Small intestine (tissue), 7 donors: ENCODE results near the gene MKI67. TPM values are rescaled to one million over a fixed set of nuclear protein-coding genes. Genes with fewer than 3 reads are reported as not detected.

Experiments used
- DNase-seq, 2 donors: peaks; one replicate each; pipeline versions ENCODE4 v3.0.0 to v3.0.0-alpha.2; 2013
- FAIRE-seq: peaks from 2 replicates; lab custom pipeline; 2012; peaks lifted over from hg19 to GRCh38; lab: Jason Lieb, UNC
- H3K27ac ChIP-seq, 3 donors: one replicate each; pipeline ENCODE4 v1.5.1; 2013; ENCODE audit warnings: low read length in 2 of 3, mild to moderate bottlenecking in 2 of 3, control low read depth in 1 of 3, inconsistent platforms in 1 of 3, low read depth in 1 of 3, moderate library complexity in 1 of 3
- H3K27me3 ChIP-seq, 3 donors: one replicate each; pipeline ENCODE4 v1.6.1; 2013; ENCODE audit warnings: low read length in 3 of 3, inconsistent platforms in 1 of 3; ENCODE audit not compliant: control insufficient read depth in 3 of 3, insufficient read depth in 3 of 3
- H3K36me3 ChIP-seq, 3 donors: one replicate each; pipeline ENCODE4 v1.6.1; 2013; ENCODE audit warnings: low read length in 3 of 3, inconsistent platforms in 1 of 3, low read depth in 1 of 3, mild to moderate bottlenecking in 1 of 3, moderate library complexity in 1 of 3; ENCODE audit not compliant: control insufficient read depth in 3 of 3, insufficient read depth in 2 of 3
- H3K4me1 ChIP-seq, 3 donors: one replicate each; pipeline ENCODE4 v1.6.1; 2013; ENCODE audit warnings: low read length in 2 of 3, inconsistent platforms in 1 of 3, low read depth in 1 of 3, mild to moderate bottlenecking in 1 of 3, moderate library complexity in 1 of 3; ENCODE audit not compliant: control insufficient read depth in 3 of 3, insufficient read depth in 2 of 3
- H3K4me3 ChIP-seq, 3 donors: one replicate each; pipeline ENCODE4 v1.5.1; 2013; ENCODE audit warnings: low read length in 3 of 3, control low read depth in 1 of 3, inconsistent platforms in 1 of 3, low read depth in 1 of 3, mild to moderate bottlenecking in 1 of 3, moderate library complexity in 1 of 3
- H3K9me3 ChIP-seq, 2 donors: one replicate each; pipeline ENCODE4 v1.6.1; 2013; ENCODE audit warnings: low read depth in 1 of 2, low read length in 1 of 2; ENCODE audit not compliant: control insufficient read depth in 2 of 2, insufficient read depth in 1 of 2
- WGBS, 3 donors: extraction: QIAGEN DNeasy Blood & Tissue Kit; methylation state at CpG; one replicate each; pipeline ENCODE4 v1.1.7; 2013; 5-methylcytosine and 5-hydroxymethylcytosine counted together
- polyA plus RNA-seq, 4 donors: library from polyadenylated mRNA; stranded (reverse) in 3 of 4; unstranded in 1 of 4; fragments of 200-250 nt in 3 of 4; fragments of 120-200 nt in 1 of 4; gene quantifications; one replicate each; pipeline versions ENCODE4 v1.2.1 to v1.2.3, GENCODE V29; 2013
- donor health status: healthy with polysubstance abuse.
- donor health status: control.
- donor health status: control.
- donor health status: Bipolar disorder and iron deficiency.
- donor health status: healthy.

MKI67 gene
- polyA plus RNA-seq, 4 donors = 0.45 to 29.6 (median 15.5) TPM

DNA sequence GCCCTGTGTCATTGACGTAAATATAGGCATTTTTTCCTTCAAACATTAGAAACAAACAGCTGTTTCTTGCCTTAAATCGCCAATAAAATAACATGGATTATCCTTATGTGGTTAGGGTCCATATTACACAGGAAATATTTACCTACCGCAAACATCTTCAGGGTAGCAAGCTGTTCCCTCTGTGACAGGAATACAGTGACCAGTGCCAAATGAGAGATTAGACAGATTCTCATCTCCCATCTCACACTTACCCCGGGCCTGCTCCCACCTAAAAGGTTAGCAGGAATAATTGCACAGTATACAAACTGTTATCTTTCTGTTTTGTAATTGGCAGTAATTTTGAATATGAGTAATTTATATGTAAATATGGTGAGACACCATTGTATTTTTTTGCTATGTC lies 16.5 kb downstream of the MKI67 start:
- Histone ChIP-seq H3K9me3 (peaks cover 0 to 21% of the 10 kb centered on the region in 2 donors), H3K36me3 (peaks cover 0 to 50% (median 0%) of the 10 kb centered on the region in 3 donors), H3K4me3 (no peak overlapping the region), H3K27me3 (no peaks in the 10 kb centered on the region), H3K4me1 (peaks cover 0 to 6% (median 0%) of the 10 kb centered on the region in 3 donors), H3K27ac (no peak overlapping the region)
- FAIRE-seq = no peak
- no peak for DNase-seq
- 95 to 98% (median 95%) methylated on average over 4 of the region's 4 CpGs for WGBS, 3 donors

DNA sequence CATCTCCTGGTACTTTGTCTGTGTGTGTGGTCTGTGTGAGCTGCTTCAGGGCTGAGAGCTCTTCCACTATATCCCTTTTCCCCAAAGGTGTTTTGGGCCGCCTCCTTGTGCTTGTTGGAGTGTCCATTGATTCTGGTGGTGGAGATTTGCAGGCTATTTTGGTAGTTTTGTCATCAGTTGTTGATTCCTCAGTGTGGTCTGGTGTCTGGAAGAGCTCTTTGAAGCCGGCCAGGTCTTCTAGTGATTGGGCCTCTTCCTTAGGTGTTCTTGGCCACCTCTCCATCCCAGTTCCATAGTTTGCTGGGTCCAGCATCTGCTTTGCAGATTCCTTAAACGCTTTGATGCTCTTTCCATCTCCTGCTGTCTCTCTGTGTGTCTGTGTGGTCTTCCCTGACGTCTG lies 20.8 kb downstream of the MKI67 start:
- FAIRE-seq (no peak), DNase-seq (no peak)
- Histone ChIP-seq H3K27me3 (no peaks in the 10 kb centered on the region), H3K4me1 (no peaks in the 10 kb centered on the region), H3K4me3 (no peak overlapping the region), H3K27ac (no peak overlapping the region), H3K36me3 (peaks cover 0 to 56% (median 5%) of the 10 kb centered on the region in 3 donors), H3K9me3 (peaks cover 0 to 21% of the 10 kb centered on the region in 2 donors)
- 98 to 99% (median 98%) methylated on average over 4 of the region's 4 CpGs for WGBS, 3 donors

DNA sequence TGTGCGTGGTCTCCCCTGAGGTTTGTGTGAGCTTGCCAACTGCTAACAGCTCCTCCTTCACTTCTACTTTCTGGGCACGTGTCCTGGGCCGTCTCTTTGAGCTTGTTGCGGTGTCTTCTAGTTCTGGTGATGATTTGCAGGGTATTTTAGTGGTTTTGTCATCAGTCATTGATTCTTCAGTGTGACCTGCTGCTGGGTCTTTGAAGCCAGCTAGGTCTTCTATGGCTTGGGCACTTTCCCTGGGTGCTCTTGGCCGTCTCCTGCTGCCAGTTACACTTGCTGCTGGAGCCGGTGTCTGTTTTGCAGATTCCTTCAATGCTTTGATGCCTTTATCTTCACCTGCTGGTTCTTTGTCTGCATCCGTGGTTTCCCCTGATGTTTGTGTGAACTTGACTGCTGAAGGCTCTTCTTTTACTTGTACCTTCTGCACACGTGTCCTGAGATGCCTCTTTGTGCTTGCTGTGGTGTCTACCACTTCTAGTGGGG lies 23.0 kb downstream of the MKI67 start:
- H3K4me1 ChIP-seq = no peaks in the 10 kb centered on the region
- FAIRE-seq (no peak), DNase-seq (no peak)
- H3K4me3 ChIP-seq = no peak overlapping the region
- H3K9me3 ChIP-seq = peaks cover 0 to 21% of the 10 kb centered on the region in 2 donors
- WGBS, 3 donors = 83 to 90% (median 87%) methylated on average over 8 of the region's 8 CpGs
- no peaks in the 10 kb centered on the region for H3K27me3 ChIP-seq
- H3K36me3 ChIP-seq = peaks cover 0 to 63% (median 5%) of the 10 kb centered on the region in 3 donors
- H3K27ac ChIP-seq = no peak overlapping the region

DNA sequence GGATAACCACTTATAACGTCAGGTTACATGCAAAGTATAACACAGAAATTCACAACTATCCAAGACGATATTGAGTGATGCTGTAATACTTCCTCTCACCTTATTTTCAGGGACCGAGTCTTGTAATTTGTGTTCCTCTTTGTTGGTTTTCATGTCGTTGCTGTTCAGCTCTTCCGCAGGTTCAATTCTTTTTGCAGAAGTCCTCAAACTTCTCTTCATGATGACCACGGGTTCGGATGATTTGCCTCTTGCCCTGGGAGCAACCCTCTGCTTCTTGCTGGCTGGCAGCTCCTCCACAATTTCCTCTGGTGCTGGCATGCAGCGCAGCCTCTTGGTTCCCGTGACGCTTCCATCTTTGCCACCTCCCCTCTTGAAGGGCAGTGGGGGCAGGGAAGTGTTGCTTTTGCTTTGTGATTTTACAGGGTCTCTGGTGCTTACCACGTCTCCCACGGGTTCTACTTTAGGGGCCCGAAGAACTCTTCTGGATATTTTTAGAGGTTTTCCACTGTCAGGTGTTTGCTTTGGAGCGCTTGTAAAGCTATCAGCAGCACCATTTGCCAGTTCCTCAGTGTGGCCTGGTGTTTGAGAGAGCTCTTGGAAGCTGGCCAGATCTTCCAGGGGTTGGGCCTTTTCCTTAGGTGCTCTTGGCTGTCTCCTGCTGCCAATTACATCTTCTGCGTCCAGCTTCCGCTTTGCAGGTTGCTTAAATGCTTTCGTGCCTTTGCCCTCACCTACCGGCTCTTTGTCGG lies 23.6 kb downstream of the MKI67 start:
- no peak for FAIRE-seq
- DNase-seq = no peak

DNA sequence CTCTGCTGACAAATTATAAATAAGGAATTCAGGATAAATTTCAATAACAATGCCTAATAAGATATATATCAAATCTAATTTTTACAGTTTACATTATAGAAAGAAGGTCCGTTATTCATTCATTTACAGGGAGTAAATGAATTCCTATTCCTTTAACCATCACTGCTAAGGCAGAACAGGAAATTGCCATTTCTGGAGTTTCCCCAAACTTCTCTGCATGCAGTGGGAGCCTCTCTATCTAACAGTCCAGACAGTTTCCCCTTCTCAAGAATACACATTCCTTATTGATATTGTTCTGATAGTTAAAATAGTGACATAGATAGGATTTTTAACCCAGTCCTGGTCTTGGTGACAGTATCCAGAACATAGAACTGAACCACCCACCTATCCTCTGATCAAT lies 24.3 kb downstream of the MKI67 start:
- peaks cover 0 to 59% (median 5%) of the 10 kb centered on the region in 3 donors for H3K36me3 ChIP-seq
- DNase-seq (no peak), FAIRE-seq (no peak)
- H3K27ac ChIP-seq = no peak overlapping the region
- H3K4me3 ChIP-seq = no peak overlapping the region
- no peaks in the 10 kb centered on the region for H3K27me3 ChIP-seq
- H3K4me1 ChIP-seq = no peaks in the 10 kb centered on the region
- H3K9me3 ChIP-seq = peaks cover 0 to 12% of the 10 kb centered on the region in 2 donors
- 80 to 90% (median 82%) methylated on average over 1 of the region's 1 CpG for WGBS, 3 donors

More for the DNA sequence above, 23.6 kb downstream of the MKI67 start:
- peaks cover 0 to 17% of the 10 kb centered on the region in 2 donors for H3K9me3 ChIP-seq
- H3K27ac ChIP-seq = no peak overlapping the region
- WGBS, 3 donors = 85 to 88% (median 88%) methylated on average over 19 of the region's 19 CpGs
- no peaks in the 10 kb centered on the region for H3K4me1 ChIP-seq
- no peaks in the 10 kb centered on the region for H3K27me3 ChIP-seq
- H3K36me3 ChIP-seq = peaks cover 0 to 65% (median 5%) of the 10 kb centered on the region in 3 donors
- H3K4me3 ChIP-seq = no peak overlapping the region

DNA sequence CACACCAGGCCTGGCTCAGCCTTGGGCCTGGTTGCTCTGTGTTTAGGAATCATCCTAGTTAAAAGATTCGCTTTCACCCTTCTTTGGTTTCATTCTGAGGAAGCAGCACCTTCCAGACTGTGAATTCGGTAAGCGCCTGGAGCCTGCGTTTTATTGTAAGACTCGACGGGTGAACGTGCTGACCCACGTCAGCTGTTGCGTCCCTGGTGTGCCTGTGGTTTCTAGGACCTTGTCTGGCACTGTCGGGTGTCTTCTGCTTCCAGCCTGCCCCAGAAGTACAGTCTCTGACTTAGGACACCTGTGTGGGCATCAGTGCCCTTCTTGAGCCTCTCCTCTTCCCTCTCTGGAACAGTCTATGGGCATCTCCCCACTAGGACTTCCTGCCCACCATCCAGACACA lies 26.3 kb downstream of the MKI67 start:
- no peaks in the 10 kb centered on the region for H3K9me3 ChIP-seq
- no peaks in the 10 kb centered on the region for H3K27me3 ChIP-seq
- no peak for FAIRE-seq
- H3K4me3 ChIP-seq = no peak overlapping the region
- H3K36me3 ChIP-seq = peaks cover 0 to 41% (median 5%) of the 10 kb centered on the region in 3 donors
- DNase-seq = no peak
- H3K4me1 ChIP-seq = peaks cover 0 to under 1% (median 0%) of the 10 kb centered on the region in 3 donors
- WGBS, 3 donors = 96 to 98% (median 97%) methylated on average over 10 of the region's 10 CpGs
- no peak overlapping the region for H3K27ac ChIP-seq

DNA sequence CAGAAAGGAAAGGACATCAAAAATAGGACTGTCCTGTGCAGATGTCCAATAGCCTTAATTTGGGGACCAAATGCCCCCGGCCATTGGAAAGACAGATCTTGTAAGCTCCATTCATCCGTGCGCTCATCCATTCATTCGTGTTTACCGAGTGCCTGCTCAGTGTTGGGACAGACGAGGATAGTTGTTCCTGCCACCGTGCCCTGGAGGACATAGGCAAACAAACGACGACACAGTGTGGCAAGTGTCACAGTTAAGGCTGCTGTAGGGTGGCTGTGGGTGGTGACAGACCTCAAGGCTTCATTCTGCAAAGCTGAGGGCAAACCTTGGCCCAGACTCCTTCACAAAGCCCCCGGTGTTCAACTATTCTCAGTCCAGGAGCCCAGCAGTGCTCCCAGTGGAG lies 27.6 kb downstream of the MKI67 start:
- Histone ChIP-seq H3K4me1 (peaks cover 0 to 3% (median 0%) of the 10 kb centered on the region in 3 donors), H3K27me3 (no peaks in the 10 kb centered on the region), H3K27ac (no peak overlapping the region), H3K9me3 (no peaks in the 10 kb centered on the region), H3K36me3 (peaks cover 0 to 32% (median 3%) of the 10 kb centered on the region in 3 donors), H3K4me3 (no peak overlapping the region)
- WGBS, 3 donors = 91 to 94% (median 94%) methylated on average over 10 of the region's 10 CpGs
- DNase-seq = no peak
- no peak for FAIRE-seq

DNA sequence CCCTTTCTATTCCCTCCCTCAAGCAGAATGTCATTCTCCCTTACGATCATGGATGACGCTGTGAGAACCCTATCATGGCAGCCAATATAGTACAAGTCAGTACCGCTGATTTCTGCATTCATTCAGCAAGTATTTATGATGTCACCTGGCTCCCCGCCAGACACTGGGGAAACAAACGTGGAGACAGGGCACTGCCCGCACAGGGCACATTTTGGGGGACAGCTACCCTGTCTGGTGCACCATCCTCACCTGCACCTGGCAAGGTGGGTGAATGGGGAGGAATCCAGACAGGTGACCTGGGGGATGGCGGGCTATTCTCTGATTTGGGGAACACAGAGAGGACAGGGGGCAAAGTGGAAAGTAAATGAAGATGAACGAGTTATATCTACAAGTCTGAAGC lies 28.4 kb downstream of the MKI67 start:
- Histone ChIP-seq H3K4me1 (peaks cover 0 to 3% (median 0%) of the 10 kb centered on the region in 3 donors), H3K9me3 (no peaks in the 10 kb centered on the region), H3K27ac (no peak overlapping the region), H3K36me3 (peaks cover 0 to 26% (median 2%) of the 10 kb centered on the region in 3 donors), H3K27me3 (no peaks in the 10 kb centered on the region), H3K4me3 (no peak overlapping the region)
- DNase-seq = no peak
- no peak for FAIRE-seq
- 85 to 88% (median 86%) methylated on average over 8 of the region's 8 CpGs for WGBS, 3 donors
